ENCODE measurements around the gene DNASE1L2.

DNASE1L2 gene

GRCh38 chr16:2287916-2288547 lies 51.8 kb downstream of the DNASE1L2 start:
- no peak for DNase-seq (ENCODE audit: low read depth)
